Pancreas (tissue), 10 donors: ENCODE data around the gene CTRL. TPM values are rescaled to one million over a fixed set of nuclear protein-coding genes. Genes with fewer than 3 reads are reported as not detected.
A peak's percentile ranks its signal among the peaks of the same experiment; 100 is the strongest.

ENCODE experiments used
- ATAC-seq, 4 donors: fragments of 200-7000 bp; cut with Tn5 transposase; one replicate each; pipeline versions ENCODE4 v1.8.0 to v1.9.1; 2020; ENCODE audit warnings: mild to moderate bottlenecking in 4 of 4, moderate library complexity in 4 of 4
- DNase-seq, 6 donors: peaks; one replicate each; pipeline ENCODE4 v3.0.0-alpha.2; 2020
- FAIRE-seq: peaks from 2 replicates; lab custom pipeline; 2012; peaks lifted over from hg19 to GRCh38; lab: Jason Lieb, UNC
- H3K27ac ChIP-seq, 4 donors: fragments of 200-600 bp; sonication (generic); 1 replicate in 3 of 4; 2 replicates in 1 of 4; pipeline versions ENCODE4 v1.5.0 to v1.8.0; 2020
- H3K27me3 ChIP-seq, 4 donors: fragments of 200-600 bp; one replicate each; pipeline ENCODE4 v1.8.0; 2021
- H3K36me3 ChIP-seq, 3 donors: fragments of 200-600 bp; sonication (generic) in 1 of 3; one replicate each; pipeline versions ENCODE4 v1.5.0 to v1.8.0; 2020 to 2021
- H3K4me1 ChIP-seq, 3 donors: fragments of 200-600 bp; one replicate each; pipeline ENCODE4 v1.8.0; 2021
- H3K4me3 ChIP-seq, 4 donors: fragments of 200-600 bp; sonication (generic) in 2 of 4; one replicate each; pipeline versions ENCODE4 v1.5.0 to v1.8.0; 2020 to 2021
- H3K9me3 ChIP-seq, 4 donors: fragments of 200-600 bp; one replicate each; pipeline ENCODE4 v1.8.0; 2021
- WGBS, 2 donors: extraction: QIAGEN DNeasy Blood & Tissue Kit; methylation state at CpG; one replicate each; pipeline ENCODE4 v1.1.7; 2013; 5-methylcytosine and 5-hydroxymethylcytosine counted together
- intact Hi-C, 3 donors: fragments of 100-400 bp; cut with DNase I; formaldehyde crosslinking; loops; one replicate each; pipeline versions ENCODE4 v1.11.1 to v1.14.2; 2022
- polyA plus RNA-seq, 2 donors: library from polyadenylated mRNA; stranded (reverse); fragments of 200-250 nt; gene quantifications; one replicate each; pipeline ENCODE4 v1.2.3, GENCODE V29; 2013
- total RNA-seq, 6 donors: library from RNA; stranded (reverse); fragmentation: NEBNext Ultra II Directional in 4 of 6; extraction: Animal tissue kit (Norgen Biotek cat#: 25700) in 4 of 6; gene quantifications; one replicate each; pipeline versions ENCODE4 v1.2.1 to v1.2.4, GENCODE V29; 2021 to 2023
- TF ChIP-seq, protein P1 (sequence below), 4 donors: fragments of 200-600 bp; sonication (generic) in 3 of 4; IDR thresholded peaks; one replicate each; pipeline versions ENCODE4 v1.5.0 to v1.8.0; 2021; ENCODE audit warnings: antibody characterized with exemption in 4 of 4
- donor health status: healthy with polysubstance abuse.
- donor health status: DM: no; HTN: no; CAD: no; lungs with moderate emphysema.
- donor health status: DM: no; HTN: no; CAD: no.
- donor health status: control.
- donor health status: control.
- donor health status: Bipolar disorder and iron deficiency.
- donor health status: DM: yes; HTN: yes; CAD: no.
- donor health status: DM: no; HTN: no; CAD: no.
- donor health status: DM: no; HTN: no; CAD: no.
- donor health status: DM: yes; HTN: yes; CAD: no.

CTRL gene
- total and polyA plus RNA-seq, 8 donors = 559 to 2,165 (median 673) TPM

DNA sequence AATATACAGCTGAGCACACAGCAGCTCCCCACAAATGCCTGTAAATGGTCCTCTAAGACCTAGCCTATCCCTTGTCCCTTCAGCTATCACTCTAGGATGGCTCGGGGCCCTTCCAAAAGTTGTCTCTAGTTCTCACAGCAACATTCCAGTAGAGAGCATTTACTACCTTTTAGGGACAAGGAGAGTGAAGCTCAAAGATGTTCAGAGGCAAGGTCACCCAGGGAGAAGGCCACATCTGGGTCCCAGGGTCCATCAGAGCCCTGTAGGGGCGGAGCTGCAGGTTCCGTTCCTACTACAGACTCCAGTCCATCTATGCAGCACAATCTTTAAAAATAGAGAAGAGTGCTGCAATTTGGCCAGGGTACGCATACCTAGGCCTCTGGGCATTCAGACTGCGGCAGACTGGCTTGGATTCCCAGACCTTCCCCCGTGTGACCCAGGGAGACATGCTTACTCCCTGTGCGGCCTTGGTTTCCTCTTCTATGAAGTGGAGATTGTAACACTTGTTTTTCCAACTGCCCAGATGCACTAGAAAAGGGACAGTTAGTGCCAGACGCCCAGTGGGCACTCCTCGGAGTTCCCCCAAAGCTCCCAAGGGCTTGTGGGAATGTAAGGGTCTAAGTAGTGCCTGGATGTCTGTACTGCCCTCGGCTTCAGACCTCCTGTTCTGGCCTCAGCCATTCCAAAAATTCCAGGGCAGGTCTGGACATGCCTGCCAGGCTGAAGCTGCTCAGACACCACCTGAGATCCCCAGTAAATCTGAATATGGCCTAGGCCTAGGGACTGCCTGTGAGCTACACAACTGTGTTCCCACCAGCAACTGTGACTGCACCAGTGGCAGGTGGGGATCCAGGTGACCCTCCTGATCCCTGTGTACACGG is 34.2 kb upstream of the CTRL start:
- TF ChIP-seq, protein P1, sequence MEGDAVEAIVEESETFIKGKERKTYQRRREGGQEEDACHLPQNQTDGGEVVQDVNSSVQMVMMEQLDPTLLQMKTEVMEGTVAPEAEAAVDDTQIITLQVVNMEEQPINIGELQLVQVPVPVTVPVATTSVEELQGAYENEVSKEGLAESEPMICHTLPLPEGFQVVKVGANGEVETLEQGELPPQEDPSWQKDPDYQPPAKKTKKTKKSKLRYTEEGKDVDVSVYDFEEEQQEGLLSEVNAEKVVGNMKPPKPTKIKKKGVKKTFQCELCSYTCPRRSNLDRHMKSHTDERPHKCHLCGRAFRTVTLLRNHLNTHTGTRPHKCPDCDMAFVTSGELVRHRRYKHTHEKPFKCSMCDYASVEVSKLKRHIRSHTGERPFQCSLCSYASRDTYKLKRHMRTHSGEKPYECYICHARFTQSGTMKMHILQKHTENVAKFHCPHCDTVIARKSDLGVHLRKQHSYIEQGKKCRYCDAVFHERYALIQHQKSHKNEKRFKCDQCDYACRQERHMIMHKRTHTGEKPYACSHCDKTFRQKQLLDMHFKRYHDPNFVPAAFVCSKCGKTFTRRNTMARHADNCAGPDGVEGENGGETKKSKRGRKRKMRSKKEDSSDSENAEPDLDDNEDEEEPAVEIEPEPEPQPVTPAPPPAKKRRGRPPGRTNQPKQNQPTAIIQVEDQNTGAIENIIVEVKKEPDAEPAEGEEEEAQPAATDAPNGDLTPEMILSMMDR (IDR thresholded peaks at IDR 0.05) = no peak
- DNase-seq = no peak
- no peak for FAIRE-seq
- WGBS, 2 donors = 81 to 87% methylated on average over 11 of the region's 11 CpGs
- no peak overlapping the region for H3K27ac ChIP-seq
- ATAC-seq = no peak
- peak overlapping the region in 1 of 4 donors; percentile 80 for H3K4me3 ChIP-seq
- no peaks in the 10 kb centered on the region for H3K36me3 ChIP-seq
- no peaks in the 10 kb centered on the region for H3K9me3 ChIP-seq
- peaks cover 15 to 39% (median 30%) of the 10 kb centered on the region in 3 donors for H3K4me1 ChIP-seq
- intact Hi-C loops = no loop called here
- H3K27me3 ChIP-seq = no peaks in the 10 kb centered on the region

- TF ChIP-seq, protein P1 (IDR thresholded peaks at IDR 0.05) = no peak
- intact Hi-C loops = no loop called here
- FAIRE-seq = no peak
- Histone ChIP-seq H3K27me3 (no peaks in the 10 kb centered on the region), H3K9me3 (no peaks in the 10 kb centered on the region), H3K4me1 (peaks cover 15 to 39% (median 30%) of the 10 kb centered on the region in 3 donors), H3K36me3 (peaks cover 0 to 5% (median 0%) of the 10 kb centered on the region in 3 donors), H3K4me3 (no peak overlapping the region), H3K27ac (no peak overlapping the region)
- no peak for DNase-seq
- ATAC-seq = no peak
- WGBS, 2 donors = 78 to 79% methylated on average over 6 of the region's 6 CpGs
Measured at GRCh38 chr16:67964477-67965131, 32.9 kb upstream of the CTRL start.

DNA sequence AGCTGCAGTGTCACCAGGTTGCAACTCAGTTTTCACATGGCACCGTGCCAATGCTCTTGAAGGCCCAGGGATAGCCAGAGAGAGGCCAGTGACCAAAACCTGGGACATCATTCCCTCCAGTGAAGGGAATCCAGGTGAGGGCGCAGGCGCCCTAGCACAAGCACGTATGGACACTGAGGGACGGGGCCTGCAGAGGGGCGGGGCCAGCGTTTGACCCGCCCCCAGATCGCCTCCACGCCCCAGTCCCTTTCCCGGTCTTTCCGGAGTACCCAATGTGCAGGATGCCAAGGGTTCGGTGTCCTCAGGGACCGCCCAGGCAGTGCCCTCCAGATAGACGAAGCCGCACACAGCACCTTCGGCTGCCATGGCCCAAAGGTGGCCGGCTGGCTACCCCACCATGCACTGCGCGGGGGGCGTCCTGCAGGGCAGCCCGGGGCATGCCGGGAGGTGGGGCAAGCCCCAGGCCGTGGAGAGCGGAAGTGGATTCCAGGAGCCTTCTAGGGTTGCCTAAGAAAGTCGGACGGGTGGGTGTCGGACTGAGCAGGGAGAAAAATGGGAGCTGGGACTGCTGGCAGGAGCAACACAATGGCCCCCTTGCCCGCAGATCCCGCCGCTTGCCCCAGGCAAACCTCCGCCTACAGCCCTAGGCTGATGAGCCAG is 32.1 kb upstream of the CTRL start:
- intact Hi-C loops = no loop called here
- no peak overlapping the region for H3K4me3 ChIP-seq
- H3K9me3 ChIP-seq = no peaks in the 10 kb centered on the region
- DNase-seq (peak in 1 of 6 donors; percentile 75), FAIRE-seq (no peak), ATAC-seq (no peak)
- H3K27ac ChIP-seq = no peak overlapping the region
- no peaks in the 10 kb centered on the region for H3K27me3 ChIP-seq
- H3K4me1 ChIP-seq = peaks cover 15 to 39% (median 30%) of the 10 kb centered on the region in 3 donors
- TF ChIP-seq, protein P1 (IDR thresholded peaks at IDR 0.05) = no peak
- H3K36me3 ChIP-seq = peaks cover 0 to 5% (median 0%) of the 10 kb centered on the region in 3 donors
- WGBS, 2 donors = 71 to 74% methylated on average over 31 to 32 of the region's 32 CpGs

- H3K4me1 ChIP-seq = peaks cover 15 to 39% (median 30%) of the 10 kb centered on the region in 3 donors
- 77 to 86% methylated on average over 2 of the region's 2 CpGs for WGBS, 2 donors
Measured at GRCh38 chr16:67963292-67963661, 31.6 kb upstream of the CTRL start.

More at GRCh38 chr16:67963292-67963661, 31.6 kb upstream of the CTRL start:
- H3K27me3 ChIP-seq = no peaks in the 10 kb centered on the region
- TF ChIP-seq, protein P1 (IDR thresholded peaks at IDR 0.05) = no peak
- ATAC-seq (no peak), FAIRE-seq (no peak), DNase-seq (peak in 1 of 6 donors; percentile 5)
- H3K27ac ChIP-seq = no peak overlapping the region
- no peak overlapping the region for H3K4me3 ChIP-seq
- H3K36me3 ChIP-seq = peaks cover 0 to 5% (median 0%) of the 10 kb centered on the region in 3 donors
- no peaks in the 10 kb centered on the region for H3K9me3 ChIP-seq
- intact Hi-C loops = no loop called here
